GM12878 (cell line): ENCODE measurements around the gene TGFBR3. TPM values are rescaled to one million over a fixed set of nuclear protein-coding genes. Genes with fewer than 3 reads are reported as not detected.
"Not testable (repeated sequence)": the region's sequence is repeated elsewhere in the genome, so short reads cannot be mapped to it uniquely, and the experiment has no call there.

Experiments used
- ATAC-seq: fragments of 200-7000 bp; cut with Tn5 transposase; 3 replicates; pipeline ENCODE4 v1.9.1; 2020; ENCODE audit warnings: mild to moderate bottlenecking, moderate library complexity
- BruUV-seq: library from RNA; stranded (reverse); fragments of 400-500 nt; replicated peaks from 2 replicates; lab custom pipeline; 2021; lab: Mats Ljungman, UMichigan
- CTCF ChIA-PET: fragments of 300-600 bp; sonication (Branson Sonifier 250); formaldehyde crosslinking; extraction: SDS; loops from one replicate; lab custom pipeline; 2021; ENCODE audit warnings: inconsistent platforms; lab: Yijun Ruan, JAX
- POLR2A ChIA-PET: fragments of 350-600 bp; formaldehyde crosslinking; extraction: SDS; loops from one replicate; lab custom pipeline; 2021; ENCODE audit warnings: inconsistent platforms; lab: Charles Lee
- RAD21 ChIA-PET: fragments of 300-600 bp; sonication (Branson Sonifier 250); formaldehyde crosslinking; loops from one replicate; lab custom pipeline; 2023; ENCODE audit warnings: antibody characterized with exemption; ENCODE audit not compliant: unreplicated experiment; lab: Charles Lee
- SMC1A ChIA-PET: fragments of 300-600 bp; sonication (Branson Sonifier 250); formaldehyde crosslinking; loops from one replicate; lab custom pipeline; 2023; ENCODE audit not compliant: unreplicated experiment, uncharacterized antibody; lab: Charles Lee
- DNase-seq: peaks from one replicate; pipeline ENCODE4 v3.0.0-alpha.2; 2011; ENCODE audit warnings: low read depth, low spot score
- FAIRE-seq: peaks from 3 replicates; lab custom pipeline; 2011; peaks lifted over from hg19 to GRCh38; lab: Jason Lieb, UNC
- H2AFZ ChIP-seq: 2 replicates; pipeline ENCODE4 v1.6.0; 2011; ENCODE audit warnings: low read depth, low read length, control low read depth; ENCODE audit not compliant: control insufficient read depth
- H3K27ac ChIP-seq: 2 replicates; pipeline ENCODE4 v1.5.1; 2011; ENCODE audit warnings: control low read depth; ENCODE audit not compliant: control insufficient read depth, insufficient read depth
- H3K27me3 ChIP-seq, 2 experiments: replicated peaks in 1 of 2; 2 replicates each; pipeline versions ENCODE4 v1.6.0 to v1.6.1; 2011; ENCODE audit warnings: low read length in 1 of 2; ENCODE audit not compliant: control insufficient read depth in 2 of 2, insufficient read depth in 2 of 2
- H3K36me3 ChIP-seq, 2 experiments: 2 replicates each; pipeline ENCODE4 v1.5.1; 2011; ENCODE audit warnings: low read length in 1 of 2; ENCODE audit not compliant: control insufficient read depth in 2 of 2, insufficient read depth in 2 of 2
- H3K4me1 ChIP-seq: 2 replicates; pipeline ENCODE4 v1.6.1; 2011; ENCODE audit warnings: mild to moderate bottlenecking, low read length, moderate library complexity, mixed read lengths; ENCODE audit not compliant: control insufficient read depth, insufficient read depth
- H3K4me2 ChIP-seq: 2 replicates; pipeline ENCODE4 v1.6.0; 2011; ENCODE audit warnings: control low read depth; ENCODE audit not compliant: control insufficient read depth, insufficient read depth
- H3K4me3 ChIP-seq: fragments of 200-600 bp; sonication (generic); 2 replicates; pipeline ENCODE4 v1.5.1; 2016
- H3K79me2 ChIP-seq: 2 replicates; pipeline ENCODE4 v1.6.0; 2011; ENCODE audit warnings: low read length; ENCODE audit not compliant: control insufficient read depth, insufficient read depth
- H3K9ac ChIP-seq: 2 replicates; pipeline ENCODE4 v1.8.0; 2011; ENCODE audit warnings: low read length, control low read depth, mixed read lengths; ENCODE audit not compliant: control insufficient read depth, insufficient read depth
- H3K9me3 ChIP-seq: replicated peaks from 3 replicates; pipeline ENCODE4 v1.5.1; 2011; ENCODE audit warnings: mild to moderate bottlenecking, low read length; ENCODE audit not compliant: control insufficient read depth, insufficient read depth
- H4K20me1 ChIP-seq: 2 replicates; pipeline ENCODE4 v1.6.0; 2011; ENCODE audit not compliant: control insufficient read depth, insufficient read depth
- BCL11A ChIP-seq: IDR thresholded peaks from 2 replicates; pipeline ENCODE4 v1.6.1; 2011; ENCODE audit warnings: low read depth, low read length
- CHD2 ChIP-seq: IDR thresholded peaks from 2 replicates; pipeline ENCODE4 v1.6.1; 2011; ENCODE audit warnings: low read depth, low read length, improper control_type of control experiment, borderline replicate concordance
- CREM ChIP-seq: IDR thresholded peaks from 2 replicates; pipeline ENCODE4 v1.6.1; 2014; ENCODE audit warnings: antibody characterized with exemption, low read depth
- HDAC6 ChIP-seq: fragments of 200-600 bp; sonication (generic); IDR thresholded peaks from one replicate; pipeline ENCODE4 v1.8.0; 2017; ENCODE audit warnings: antibody characterized with exemption; ENCODE audit not compliant: unreplicated experiment
- MEF2B ChIP-seq: fragments of 450-650 bp; IDR thresholded peaks from 2 replicates; pipeline ENCODE4 v1.6.1; 2018; ENCODE audit warnings: mild to moderate bottlenecking, moderate library complexity; ENCODE audit not compliant: partially characterized antibody, poor library complexity, severe bottlenecking
- POLR2AphosphoS5 ChIP-seq: IDR thresholded peaks from 2 replicates; pipeline ENCODE4 v1.6.1; 2011; ENCODE audit warnings: mild to moderate bottlenecking, low read length, inconsistent platforms
- WGBS: methylation state at CpG from one replicate; pipeline ENCODE4 v1.1.6; 2016; ENCODE audit warnings: low lambda C conversion rate; ENCODE audit not compliant: insufficient replicate concordance, insufficient coverage; ENCODE audit errors: missing lambda C conversion rate; 5-methylcytosine and 5-hydroxymethylcytosine counted together
- in situ Hi-C: fragments of 300-500 bp; cut with MboI; formaldehyde crosslinking; loops from 9 replicates; pipeline ENCODE4 v1.14.3; 2018; ENCODE audit warnings: mixed read lengths
- intact Hi-C: fragments of 100-400 bp; cut with micrococcal nuclease; formaldehyde crosslinking; loops from one replicate; pipeline ENCODE4 v1.14.2; 2022; ENCODE audit not compliant: unreplicated experiment
- polyA plus RNA-seq, 11 experiments: library from polyadenylated mRNA; depleted of rRNA in 4 of 11; unstranded in 6 of 11; stranded (reverse) in 5 of 11; fragments of >200 nt; fragmentation: Nextera tagmentation in 4 of 11; fragmentation: Illumina TruSeq in 1 of 11; extraction: Ambion mirVana in 4 of 11; extraction: Trizol in 1 of 11; gene quantifications; 1 replicate in 1 of 11; 2 replicates in 10 of 11; pipeline versions ENCODE4 v1.2.1 to v1.2.3, GENCODE V29; 2011 to 2016; ENCODE audit warnings: inconsistent platforms in 2 of 11, missing spikeins in 2 of 11, low read depth in 1 of 11
- total RNA-seq, 4 experiments: library from RNA; depleted of rRNA in 3 of 4; stranded (reverse); fragments of >200 nt in 3 of 4; fragmentation: Illumina TruSeq in 1 of 4; extraction: Trizol in 1 of 4; gene quantifications; 2 replicates each; pipeline versions ENCODE4 v1.2.1 to v1.2.3, GENCODE V29; 2013 to 2021
- TF ChIP-seq, protein P1 (sequence below): IDR thresholded peaks from 2 replicates; pipeline ENCODE4 v1.6.1; 2011; ENCODE audit warnings: mild to moderate bottlenecking, low read depth, low read length, moderate library complexity; ENCODE audit not compliant: insufficient replicate concordance

TGFBR3 gene
- total and polyA plus RNA-seq, 10 of the 15 experiments (the other 5 are each of a cell fraction or from before 2014, with no cell fraction given), result 2.7 to 16.5 (median 12.6) TPM

DNA sequence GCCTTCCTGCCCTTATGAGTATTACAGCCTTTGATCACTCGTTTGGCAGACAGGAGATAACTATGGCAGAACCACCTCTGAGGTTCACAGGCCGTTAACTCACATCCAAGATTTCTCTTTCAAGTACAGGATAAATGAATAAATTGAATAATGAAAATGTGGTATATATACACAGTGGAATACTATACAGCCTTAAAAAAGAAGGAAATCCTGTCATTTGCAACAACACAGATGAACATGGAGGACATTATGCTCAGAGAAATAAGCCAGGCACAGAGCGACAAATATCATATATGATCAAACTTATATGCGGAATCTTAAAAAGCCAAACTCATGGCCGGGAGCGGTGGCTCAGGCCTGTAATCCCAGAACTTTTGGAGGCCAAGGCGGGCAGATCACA, 32.6 kb downstream of the TGFBR3 start:
- DNase-seq, result no peak
- no peak for ATAC-seq
- Histone ChIP-seq H3K36me3 (no peaks in the 10 kb centered on the region), H4K20me1 (no peaks in the 10 kb centered on the region), H3K4me2 (no peak overlapping the region), H3K9ac (no peak overlapping the region), H2AFZ (no peak overlapping the region), H3K9me3 (no peaks in the 10 kb centered on the region), H3K27me3 (no peaks in the 10 kb centered on the region), H3K4me1 (no peaks in the 10 kb centered on the region), H3K4me3 (no peak overlapping the region), H3K27ac (no peak overlapping the region), H3K79me2 (no peaks in the 10 kb centered on the region)
- BruUV-seq, result no TSS peak
- in situ Hi-C loops, result no loop called here
- POLR2A ChIA-PET, result no interaction called here
- CTCF ChIA-PET, result no interaction called here
- RAD21 ChIA-PET, result no interaction called here
- no peak for FAIRE-seq
- 89% methylated on average over 7 of the region's 7 CpGs for WGBS
- TF ChIP-seq CHD2, result no peak
- no peak for TF ChIP-seq BCL11A
- TF ChIP-seq MEF2B, result no peak
- no peak for TF ChIP-seq CREM
- no peak for TF ChIP-seq POLR2AphosphoS5
- TF ChIP-seq HDAC6, result no peak
- TF ChIP-seq, protein P1, sequence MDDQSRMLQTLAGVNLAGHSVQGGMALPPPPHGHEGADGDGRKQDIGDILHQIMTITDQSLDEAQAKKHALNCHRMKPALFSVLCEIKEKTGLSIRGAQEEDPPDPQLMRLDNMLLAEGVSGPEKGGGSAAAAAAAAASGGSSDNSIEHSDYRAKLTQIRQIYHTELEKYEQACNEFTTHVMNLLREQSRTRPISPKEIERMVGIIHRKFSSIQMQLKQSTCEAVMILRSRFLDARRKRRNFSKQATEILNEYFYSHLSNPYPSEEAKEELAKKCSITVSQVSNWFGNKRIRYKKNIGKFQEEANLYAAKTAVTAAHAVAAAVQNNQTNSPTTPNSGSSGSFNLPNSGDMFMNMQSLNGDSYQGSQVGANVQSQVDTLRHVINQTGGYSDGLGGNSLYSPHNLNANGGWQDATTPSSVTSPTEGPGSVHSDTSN, result no peak
- SMC1A ChIA-PET, result no interaction called here
- intact Hi-C loops, result no loop called here

DNA sequence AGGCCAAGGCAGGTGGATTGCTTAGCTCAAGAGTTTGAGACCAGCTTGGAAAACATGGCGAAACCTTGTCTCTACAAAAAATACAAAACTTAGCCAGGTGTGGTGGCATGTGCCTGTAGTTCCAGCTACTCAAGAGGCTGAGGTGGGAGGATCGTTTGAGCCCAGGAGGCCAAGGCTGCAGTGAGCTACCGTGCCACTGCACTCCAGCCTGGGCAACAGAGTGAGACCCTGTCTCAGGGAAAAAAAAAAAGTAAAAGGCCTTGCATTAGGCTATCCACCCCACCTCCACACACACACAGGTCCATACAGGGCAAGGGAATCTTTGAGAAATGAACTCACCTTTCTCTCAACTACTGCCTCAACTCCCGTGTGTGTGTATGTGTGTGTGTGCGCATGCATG, 33.9 kb downstream of the TGFBR3 start:
- CTCF ChIA-PET, result interaction anchor here (0.8 kb wide), 1 partner anchor 41 kb away, joined by 4 read pairs; no protein-coding TSS in a partner anchor
- H2AFZ ChIP-seq, result not testable (repeated sequence)

More for the DNA sequence above, 33.9 kb downstream of the TGFBR3 start:
- H3K36me3 ChIP-seq, SMC1A ChIA-PET, H3K9me3 ChIP-seq, H3K27me3 ChIP-seq, in situ Hi-C loops, intact Hi-C loops, POLR2A ChIA-PET, H3K4me3 ChIP-seq, H3K79me2 ChIP-seq, BruUV-seq, ATAC-seq, H3K9ac ChIP-seq, H3K4me1 ChIP-seq, FAIRE-seq, DNase-seq, H4K20me1 ChIP-seq, RAD21 ChIA-PET, H3K27ac ChIP-seq, H3K4me2 ChIP-seq: not testable (repeated sequence)
- WGBS, result 80% methylated on average over 5 of the region's 5 CpGs
